H1 (cell line): ENCODE results near the gene SPATA22. TPM values are rescaled to one million over a fixed set of nuclear protein-coding genes. Genes with fewer than 3 reads are reported as not detected.

Experiments used
- CTCF ChIA-PET: fragments of 300-600 bp; sonication (Branson Sonifier 250); formaldehyde crosslinking; loops from one replicate; lab custom pipeline; 2021; ENCODE audit not compliant: partially characterized antibody; lab: Charles Lee
- POLR2A ChIA-PET: fragments of 300-600 bp; sonication (Branson Sonifier 250); formaldehyde crosslinking; loops from one replicate; lab custom pipeline; 2021; ENCODE audit warnings: inconsistent platforms; ENCODE audit not compliant: partially characterized antibody; lab: Charles Lee
- DNase-seq, 2 experiments: peaks; one replicate each; pipeline versions ENCODE4 v3.0.0 to v3.0.0-alpha.2; 2010 to 2022; ENCODE audit warnings: low spot score in 2 of 2, low read depth in 1 of 2, mixed read lengths in 1 of 2
- FAIRE-seq: peaks from 2 replicates; lab custom pipeline; 2011; peaks lifted over from hg19 to GRCh38; lab: Jason Lieb, UNC
- H2AFZ ChIP-seq: 2 replicates; pipeline ENCODE4 v1.8.1; 2012; ENCODE audit warnings: low read length, inconsistent platforms
- H2AK5ac ChIP-seq: 2 replicates; pipeline ENCODE4 v1.6.1; 2013; ENCODE audit warnings: low read depth, low read length
- H2BK120ac ChIP-seq: replicated peaks from 2 replicates; pipeline ENCODE3; 2013; ENCODE audit warnings: low read depth, low read length, inconsistent platforms
- H2BK12ac ChIP-seq: 2 replicates; pipeline ENCODE4 v1.6.1; 2013; ENCODE audit warnings: low read depth, low read length
- H2BK15ac ChIP-seq: 2 replicates; pipeline ENCODE4 v1.6.1; 2013; ENCODE audit warnings: low read length
- H2BK20ac ChIP-seq: 2 replicates; pipeline ENCODE4 v1.6.1; 2013; ENCODE audit warnings: low read length
- H2BK5ac ChIP-seq: 2 replicates; pipeline ENCODE4 v1.6.1; 2013; ENCODE audit warnings: low read depth, low read length
- H3K14ac ChIP-seq: 2 replicates; pipeline ENCODE4 v1.6.1; 2013; ENCODE audit warnings: inconsistent platforms; ENCODE audit not compliant: insufficient read length
- H3K18ac ChIP-seq: 2 replicates; pipeline ENCODE4 v1.6.1; 2013; ENCODE audit warnings: low read length; ENCODE audit errors: extremely low read depth
- H3K23ac ChIP-seq: 2 replicates; pipeline ENCODE4 v1.6.1; 2013; ENCODE audit warnings: inconsistent platforms; ENCODE audit not compliant: insufficient read length
- H3K23me2 ChIP-seq: 2 replicates; pipeline ENCODE4 v1.6.1; 2013; ENCODE audit warnings: low read depth, low read length
- H3K27ac ChIP-seq: 2 replicates; pipeline ENCODE4 v1.6.1; 2011; ENCODE audit warnings: low read depth, low read length, inconsistent platforms
- H3K27me3 ChIP-seq, 4 experiments: replicated peaks in 1 of 4; 1 replicate in 1 of 4; 2 replicates in 3 of 4; pipeline versions ENCODE4 v1.6.1 to v1.8.1; 2011 to 2013; ENCODE audit warnings: low read length in 3 of 4, mild to moderate bottlenecking in 3 of 4, inconsistent platforms in 2 of 4, mixed read lengths in 2 of 4, moderate library complexity in 1 of 4; ENCODE audit not compliant: control insufficient read depth in 3 of 4, insufficient read depth in 3 of 4; ENCODE audit errors: extremely low read depth in 1 of 4
- H3K36me3 ChIP-seq, 4 experiments: 2 replicates each; pipeline versions ENCODE4 v1.6.1 to v1.8.1; 2011 to 2013; ENCODE audit warnings: mild to moderate bottlenecking in 4 of 4, low read length in 3 of 4, moderate library complexity in 2 of 4, control low read depth in 1 of 4, inconsistent platforms in 1 of 4; ENCODE audit not compliant: insufficient read depth in 4 of 4, control insufficient read depth in 2 of 4
- H3K4ac ChIP-seq: replicated peaks from 2 replicates; pipeline ENCODE3; 2013; ENCODE audit warnings: low read length, low read depth, mixed read lengths, inconsistent platforms; ENCODE audit not compliant: insufficient read length
- H3K4me1 ChIP-seq, 4 experiments: replicated peaks in 1 of 4; 1 replicate in 1 of 4; 2 replicates in 3 of 4; pipeline versions ENCODE4 v1.6.1 to v1.8.1; 2011 to 2013; ENCODE audit warnings: low read length in 3 of 4, inconsistent platforms in 2 of 4, mixed read lengths in 1 of 4; ENCODE audit not compliant: insufficient read depth in 4 of 4, control insufficient read depth in 3 of 4
- H3K4me2 ChIP-seq, 2 experiments: 2 replicates each; pipeline versions ENCODE4 v1.6.1 to v1.8.1; 2011 to 2013; ENCODE audit warnings: low read depth in 2 of 2, low read length in 2 of 2, control low read depth in 1 of 2, inconsistent platforms in 1 of 2, mild to moderate bottlenecking in 1 of 2; ENCODE audit not compliant: insufficient read depth in 1 of 2
- H3K4me3 ChIP-seq, 4 experiments: fragments of 200-600, 300-600 bp in 1 of 4; sonication (generic), shearing (Covaris generic), sonication (Bioruptor Twin) in 1 of 4; 2 replicates each; pipeline versions ENCODE4 v1.5.1 to v1.8.1; 2011 to 2016; ENCODE audit warnings: low read length in 4 of 4, low read depth in 3 of 4, control low read depth in 2 of 4, inconsistent platforms in 2 of 4, mild to moderate bottlenecking in 2 of 4, mixed read lengths in 1 of 4, moderate library complexity in 1 of 4; ENCODE audit not compliant: insufficient read depth in 2 of 4; ENCODE audit errors: extremely low read depth in 1 of 4
- H3K56ac ChIP-seq: replicated peaks from 2 replicates; pipeline ENCODE3; 2013; ENCODE audit warnings: low read depth, mild to moderate bottlenecking, mixed read lengths, low read length, inconsistent platforms; ENCODE audit not compliant: insufficient read length
- H3K79me1 ChIP-seq: 2 replicates; pipeline ENCODE4 v1.6.1; 2013; ENCODE audit warnings: low read depth, low read length, control low read depth
- H3K79me2 ChIP-seq, 2 experiments: 2 replicates each; pipeline versions ENCODE4 v1.6.1 to v1.8.1; 2012 to 2013; ENCODE audit warnings: low read length in 2 of 2, mild to moderate bottlenecking in 2 of 2, inconsistent platforms in 1 of 2; ENCODE audit not compliant: insufficient read depth in 2 of 2, control insufficient read depth in 1 of 2
- H3K9ac ChIP-seq, 4 experiments: replicated peaks in 1 of 4; 1 replicate in 1 of 4; 2 replicates in 3 of 4; pipeline versions ENCODE4 v1.6.1 to v1.8.1; 2011 to 2013; ENCODE audit warnings: low read depth in 3 of 4, low read length in 3 of 4, control low read depth in 2 of 4, mild to moderate bottlenecking in 2 of 4, moderate library complexity in 2 of 4, inconsistent platforms in 1 of 4; ENCODE audit errors: extremely low read depth in 1 of 4
- H3K9me3 ChIP-seq, 2 experiments: 2 replicates each; pipeline versions ENCODE4 v1.6.1 to v1.8.1; 2012 to 2013; ENCODE audit warnings: mild to moderate bottlenecking in 2 of 2, moderate library complexity in 2 of 2, control low read depth in 1 of 2, inconsistent platforms in 1 of 2, low read depth in 1 of 2, low read length in 1 of 2, mixed read lengths in 1 of 2; ENCODE audit not compliant: insufficient read depth in 2 of 2
- H4K20me1 ChIP-seq, 2 experiments: replicated peaks in 1 of 2; 2 replicates each; pipeline versions ENCODE3 to v1.8.1; 2011 to 2013; ENCODE audit warnings: inconsistent platforms in 2 of 2, low read length in 2 of 2, mild to moderate bottlenecking in 1 of 2; ENCODE audit not compliant: insufficient read depth in 2 of 2, control insufficient read depth in 1 of 2
- H4K5ac ChIP-seq: 2 replicates; pipeline ENCODE4 v1.6.1; 2013; ENCODE audit warnings: low read length, low read depth, mixed read lengths, inconsistent platforms; ENCODE audit not compliant: insufficient read length
- H4K8ac ChIP-seq: 2 replicates; pipeline ENCODE4 v1.8.0; 2013; ENCODE audit warnings: mild to moderate bottlenecking, moderate library complexity, low read length, inconsistent platforms; ENCODE audit not compliant: insufficient read depth; ENCODE audit errors: extremely low read depth
- H4K91ac ChIP-seq: replicated peaks from 2 replicates; pipeline ENCODE3; 2013; ENCODE audit warnings: low read length, mixed read lengths, inconsistent platforms; ENCODE audit not compliant: insufficient read length
- CTBP2 ChIP-seq: IDR thresholded peaks from 2 replicates; pipeline ENCODE4 v1.7.0; 2011; ENCODE audit warnings: borderline replicate concordance, mild to moderate bottlenecking, moderate library complexity, mixed read lengths, low read length; ENCODE audit not compliant: insufficient read depth, insufficient read length
- RFX5 ChIP-seq: IDR thresholded peaks from 2 replicates; pipeline ENCODE4 v1.6.1; 2011; ENCODE audit warnings: low read depth, low read length, improper control_type of control experiment, borderline replicate concordance
- SIN3A ChIP-seq, 2 experiments: IDR thresholded peaks in 1 of 2; conservative IDR thresholded peaks in 1 of 2; 2 replicates each; pipeline ENCODE4 v1.6.1; 2011 to 2012; ENCODE audit warnings: low read length in 2 of 2, improper control_type of control experiment in 1 of 2, low read depth in 1 of 2, mild to moderate bottlenecking in 1 of 2
- SIRT6 ChIP-seq: IDR thresholded peaks from one replicate; pipeline ENCODE4 v1.7.1; 2012; ENCODE audit warnings: low read length, inconsistent platforms
- ZNF274 ChIP-seq: IDR thresholded peaks from 2 replicates; pipeline ENCODE4 v1.7.0; 2012; ENCODE audit warnings: low read length, borderline replicate concordance; ENCODE audit errors: extremely low read depth
- WGBS, 2 experiments: shearing (Covaris generic) in 1 of 2; methylation state at CpG; one replicate each; pipeline versions ENCODE4 v1.1.6 to v1.1.7; 2013 to 2015; ENCODE audit warnings: low lambda C conversion rate in 2 of 2, mixed read lengths in 2 of 2, inconsistent platforms in 1 of 2, low coverage in 1 of 2, missing lambda C conversion rate in 1 of 2; ENCODE audit not compliant: insufficient replicate concordance in 2 of 2, insufficient coverage in 1 of 2, insufficient read length in 1 of 2; ENCODE audit errors: extremely low coverage in 1 of 2, missing lambda C conversion rate in 1 of 2; 5-methylcytosine and 5-hydroxymethylcytosine counted together
- polyA plus RNA-seq, 7 experiments: library from polyadenylated mRNA; depleted of rRNA in 3 of 7; stranded (reverse) in 5 of 7; unstranded in 2 of 7; fragments of >200 nt in 5 of 7; fragments of 200-250 nt in 2 of 7; gene quantifications; 1 replicate in 5 of 7; 2 replicates in 1 of 7; 4 replicates in 1 of 7; pipeline versions ENCODE4 v1.2.1 to v1.2.3, GENCODE V29; 2011 to 2013; ENCODE audit warnings: missing spikeins in 2 of 7, mixed read lengths in 2 of 7
- total RNA-seq: library from RNA; stranded (reverse); fragmentation: NEBNext Ultra II Directional; extraction: Animal tissue kit (Norgen Biotek cat#: 25700); gene quantifications from 2 replicates; pipeline ENCODE4 v1.2.1, GENCODE V29; 2021

Gene SPATA22
- total and polyA plus RNA-seq, 2 of the 8 experiments (the other 6 are each of a cell fraction or from before 2014, with no cell fraction given), result 0.06 TPM; not detected in 1

GRCh38 chr17:3440451-3440850 lies 31.2 kb downstream of the SPATA22 start:
- Histone ChIP-seq H2AFZ (peak overlapping the region; percentile 63; the same call in 1 of the 2 replicates), H2BK15ac (no peak overlapping the region), H3K9me3 (no peaks in the 10 kb centered on the region), H3K79me2 (no peaks in the 10 kb centered on the region), H3K23ac (no peak overlapping the region), H2AK5ac (no peak overlapping the region), H3K4me3 (no peak overlapping the region), H3K27me3 (no peaks in the 10 kb centered on the region), H2BK5ac (no peak overlapping the region), H4K20me1 (no peaks in the 10 kb centered on the region), H3K23me2 (no peaks in the 10 kb centered on the region; the same call in 1 of the 2 replicates), H3K14ac (no peak overlapping the region), H4K8ac (no peak overlapping the region), H3K4ac (no peak overlapping the region), H2BK120ac (no peak overlapping the region), H3K79me1 (no peaks in the 10 kb centered on the region), H2BK12ac (no peak overlapping the region), H2BK20ac (no peak overlapping the region), H4K91ac (no peak overlapping the region), H3K9ac (no peak overlapping the region), H3K4me2 (no peak overlapping the region), H3K4me1 (peaks cover 0 to 3% (median 1%) of the 10 kb centered on the region in 4 experiments; a peak in 2 of 7 replicates), H3K18ac (no peak overlapping the region), H3K56ac (no peak overlapping the region), H4K5ac (no peak overlapping the region), H3K36me3 (no peaks in the 10 kb centered on the region), H3K27ac (no peak overlapping the region)
- TF ChIP-seq RFX5 (no peak), ZNF274 (no peak), SIRT6 (no peak), SIN3A (conservative IDR thresholded peaks at IDR 0.05 in 1 of 2, IDR thresholded peaks at IDR 0.05 in 1 of 2; ENCODE audit: low read depth in 1 of 2, low read length in 2 of 2) (no peak), CTBP2 (no peak)
- DNase-seq (no peak), FAIRE-seq (no peak)
- CTCF ChIA-PET, result no interaction called here
- POLR2A ChIA-PET, result no interaction called here
- WGBS, 2 experiments, result 69% methylated on average over 2 of the region's 2 CpGs; no CpG with 5 or more reads in 1 of the 2 experiments
